Lower leg skin (tissue), 4 donors: Measurements from ENCODE around the gene CAMK2N1. TPM values are rescaled to one million over a fixed set of nuclear protein-coding genes. Genes with fewer than 3 reads are reported as not detected.

Experiments
- DNase-seq, 2 donors: peaks; one replicate each; pipeline ENCODE4 v3.0.0-alpha.2; 2019; ENCODE audit warnings: low spot score in 2 of 2
- H3K4me3 ChIP-seq: fragments of 200-600 bp; sonication (generic); 2 replicates; pipeline ENCODE4 v1.5.1; 2017; ENCODE audit warnings: mild to moderate bottlenecking, low read depth; ENCODE audit not compliant: poor library complexity, severe bottlenecking
- CTCF ChIP-seq, 3 donors: fragments of 450-650 bp; IDR thresholded peaks; one replicate each; pipeline ENCODE4 v1.5.1; 2016; ENCODE audit warnings: antibody characterized with exemption in 3 of 3, mild to moderate bottlenecking in 3 of 3, moderate library complexity in 2 of 3
- POLR2A ChIP-seq, 2 donors: fragments of 450-650 bp; IDR thresholded peaks; one replicate each; pipeline ENCODE4 v1.6.1; 2016 to 2017; ENCODE audit warnings: antibody characterized with exemption in 2 of 2, mild to moderate bottlenecking in 1 of 2, moderate library complexity in 1 of 2
- WGBS, 2 donors: methylation state at CpG; one replicate each; pipeline ENCODE4 v1.1.5; 2018; 5-methylcytosine and 5-hydroxymethylcytosine counted together
- intact Hi-C: fragments of 100-400 bp; cut with DNase I; formaldehyde crosslinking; loops from one replicate; pipeline ENCODE4 v1.15.0; 2023; ENCODE audit warnings: low total_unique reads
- total RNA-seq, 4 donors: library from RNA; depleted of rRNA; stranded (reverse); fragments of >200 nt; gene quantifications; one replicate each; pipeline ENCODE4 v1.1.0, GENCODE V29; 2016

CAMK2N1 gene
- total RNA-seq, 4 donors from 2014 or later: 3.8 to 13.3 (median 8.4) TPM

GRCh38 chr1:20494609-20495311 is 8.8 kb upstream of the CAMK2N1 start:
- TF ChIP-seq CTCF (IDR thresholded peaks at IDR 0.05): no peak
- no peak for TF ChIP-seq POLR2A (IDR thresholded peaks at IDR 0.05)
- intact Hi-C loops: loop anchor here (5.0 to 10.0 kb wide), 2 partner anchors 277 to 580 kb away; no protein-coding TSS in a partner anchor
- H3K4me3 ChIP-seq: no peak overlapping the region
- 31 to 32% methylated on average over 5 of the region's 5 CpGs for WGBS, 2 donors
- DNase-seq: no peak

GRCh38 chr1:20493839-20494608 is 8.0 kb upstream of the CAMK2N1 start:
- 3 to 4% methylated on average over 16 of the region's 16 CpGs for WGBS, 2 donors
- no peak overlapping the region for H3K4me3 ChIP-seq
- intact Hi-C loops: loop anchor here (5.0 to 10.0 kb wide), 2 partner anchors 277 to 579 kb away; no protein-coding TSS in a partner anchor
- DNase-seq: peak; percentile 89 to 98
- TF ChIP-seq CTCF (IDR thresholded peaks at IDR 0.05) (peak in 1 of 3 donors; percentile 92), POLR2A (IDR thresholded peaks at IDR 0.05) (no peak)

GRCh38 chr1:20493309-20493708 is 7.3 kb upstream of the CAMK2N1 start:
- WGBS, 2 donors: 38 to 41% methylated on average over 5 of the region's 5 CpGs
- DNase-seq: no peak
- no peak overlapping the region for H3K4me3 ChIP-seq
- intact Hi-C loops: loop anchor here (5.0 to 10.0 kb wide), 2 partner anchors 276 to 579 kb away; no protein-coding TSS in a partner anchor
- no peak for TF ChIP-seq CTCF (IDR thresholded peaks at IDR 0.05)
- no peak for TF ChIP-seq POLR2A (IDR thresholded peaks at IDR 0.05)

- TF ChIP-seq POLR2A (IDR thresholded peaks at IDR 0.05) (no peak), CTCF (IDR thresholded peaks at IDR 0.05) (no peak)
- intact Hi-C loops: loop anchor here (5.0 to 10.0 kb wide), 2 partner anchors 275 to 578 kb away; no protein-coding TSS in a partner anchor
- WGBS, 2 donors: 71 to 87% methylated on average over 7 of the region's 7 CpGs
- no peak overlapping the region for H3K4me3 ChIP-seq
- no peak for DNase-seq
Measured at GRCh38 chr1:20492751-20493150, 6.7 kb upstream of the CAMK2N1 start.

- intact Hi-C loops: loop anchor here (5.0 to 10.0 kb wide), 2 partner anchors 275 to 577 kb away; no protein-coding TSS in a partner anchor
- no peak for DNase-seq
- no peak overlapping the region for H3K4me3 ChIP-seq
- TF ChIP-seq CTCF (IDR thresholded peaks at IDR 0.05) (no peak), POLR2A (IDR thresholded peaks at IDR 0.05) (no peak)
- WGBS, 2 donors: 72 to 82% methylated on average over 7 of the region's 7 CpGs
Measured at GRCh38 chr1:20491866-20492265, 5.9 kb upstream of the CAMK2N1 start.
